ENCODE results near the gene PTEN. TPM values are rescaled to one million over a fixed set of nuclear protein-coding genes. Genes with fewer than 3 reads are reported as not detected.

Gene PTEN
- total and polyA plus RNA-seq, 9 of the 15 experiments (the other 6 are each of a cell fraction or from before 2014, with no cell fraction given), result 8.4 to 56.9 (median 22.2) TPM

- no peak for TF ChIP-seq FOXP4 (CRISPR knock-in tag; IDR thresholded peaks at IDR 0.05; ENCODE audit: borderline replicate concordance)
- no peak for TF ChIP-seq ASH1L (IDR thresholded peaks at IDR 0.05; ENCODE audit: borderline replicate concordance, low read depth, partially characterized antibody)
- TF ChIP-seq C11orf30 (IDR thresholded peaks at IDR 0.05; ENCODE audit: low read depth), result peak; percentile 41; the same call in 1 of the 2 replicates
- no peak for TF ChIP-seq ZNF239 (CRISPR knock-in tag; IDR thresholded peaks at IDR 0.05)
- TF ChIP-seq ZFP30 (CRISPR knock-in tag; IDR thresholded peaks at IDR 0.05; ENCODE audit: borderline replicate concordance), result no peak
- TF ChIP-seq SREBF2 (CRISPR knock-in tag; IDR thresholded peaks at IDR 0.05), result no peak
Measured at GRCh38 chr10:87817609-87818504, 45.6 kb upstream of the PTEN start, which contains the start of gene ATAD1 (continued).

Data from K562 (cell line).